Medulla oblongata (tissue), 1 donor: ENCODE data around the gene DNMT3L.
"Not testable (repeated sequence)": the region's sequence is repeated elsewhere in the genome, so short reads cannot be mapped to it uniquely, and the experiment has no call there.

ENCODE experiments used
- DNase-seq: peaks from one replicate; pipeline ENCODE4 v3.0.0-alpha.2; 2015; ENCODE audit errors: extremely low spot score

DNMT3L gene

GRCh38 chr21:44295163-44295573 lies 33.5 kb upstream of the DNMT3L start:
- DNase-seq: no peak

GRCh38 chr21:44294391-44295162 lies 32.9 kb upstream of the DNMT3L start:
- peak; percentile 31 for DNase-seq

- DNase-seq: no peak
These were observed 32.0 kb upstream of the DNMT3L start for GRCh38 chr21:44293551-44294231.

- DNase-seq: no peak
These were observed 31.1 kb upstream of the DNMT3L start for GRCh38 chr21:44292812-44293195.

- no peak for DNase-seq
These were observed 30.5 kb upstream of the DNMT3L start for GRCh38 chr21:44291936-44292811.

- DNase-seq: no peak
These were observed 29.6 kb upstream of the DNMT3L start for GRCh38 chr21:44291078-44291935.

GRCh38 chr21:44290327-44291077 lies 28.8 kb upstream of the DNMT3L start:
- no peak for DNase-seq

- DNase-seq: no peak
These were observed 27.8 kb upstream of the DNMT3L start for GRCh38 chr21:44289381-44290010.

GRCh38 chr21:44288251-44289110 lies 26.8 kb upstream of the DNMT3L start:
- DNase-seq: no peak

GRCh38 chr21:44286716-44287632 lies 25.3 kb upstream of the DNMT3L start:
- DNase-seq: no peak

- no peak for DNase-seq
These were observed 24.5 kb upstream of the DNMT3L start for GRCh38 chr21:44286086-44286715.

GRCh38 chr21:44285138-44285992 lies 23.7 kb upstream of the DNMT3L start, which contains the start of gene AIRE:
Gene AIRE (plus strand): TSS chr21:44285876. CDS start chr21:44286007, 131 bp downstream.
- DNase-seq: no peak

GRCh38 chr21:44283948-44284347 lies 22.3 kb upstream of the DNMT3L start:
- no peak for DNase-seq

- DNase-seq: not testable (repeated sequence)
These were observed 21.6 kb upstream of the DNMT3L start for GRCh38 chr21:44283211-44283785.

- DNase-seq: no peak
These were observed 20.7 kb upstream of the DNMT3L start for GRCh38 chr21:44282370-44282769.

- no peak for DNase-seq
These were observed 20.1 kb upstream of the DNMT3L start for GRCh38 chr21:44281801-44282200.
